Measurements from ENCODE around the gene TMC3. TPM values are rescaled to one million over a fixed set of nuclear protein-coding genes. Genes with fewer than 3 reads are reported as not detected.

Gene TMC3
- polyA plus RNA-seq, 1 donor (not counting 4 experiments of a cell fraction or from before 2014, with no cell fraction given): not detected

DNA sequence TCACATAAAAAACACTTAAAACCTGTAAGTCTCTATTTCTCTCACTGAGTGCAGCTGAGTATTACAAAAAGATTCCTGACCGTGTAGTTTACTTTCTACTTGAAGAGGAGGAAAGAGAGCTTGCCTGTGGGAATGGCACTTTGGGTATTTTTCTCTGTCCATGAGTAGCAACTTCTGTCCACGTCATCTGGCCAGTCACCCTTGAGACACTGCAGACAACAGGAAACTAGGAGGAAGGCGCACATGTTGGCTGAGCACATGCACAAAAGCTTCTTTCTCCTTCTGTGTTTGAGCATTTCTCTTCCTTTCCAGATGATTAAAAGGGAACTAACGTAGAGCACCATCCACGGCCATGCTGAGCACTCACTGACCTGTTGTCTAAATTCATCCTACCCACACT lies 69.8 kb downstream of the TMC3 start:
- Histone ChIP-seq H3K9me3 (ENCODE audit: control insufficient read depth, low read depth, low read length) (no peaks in the 10 kb centered on the region), H3K36me3 (ENCODE audit: control insufficient read depth in 2 of 2, extremely low read depth in 1 of 2, insufficient read depth in 2 of 2, low read length in 2 of 2) (peaks cover 4 to 6% of the 10 kb centered on the region in 2 experiments), H3K9ac (ENCODE audit: control insufficient read depth, extremely low read depth, insufficient read depth, low read length) (no peak overlapping the region), H3K79me2 (ENCODE audit: control insufficient read depth, insufficient read depth, low read length) (no peaks in the 10 kb centered on the region), H4K20me1 (ENCODE audit: control insufficient read depth, extremely low read depth, insufficient read depth, low read length) (no peaks in the 10 kb centered on the region), H3K4me2 (ENCODE audit: control insufficient read depth, extremely low read depth, insufficient read depth, low read depth, low read length) (peak overlapping the region; percentile 22), H3K27me3 (ENCODE audit: control insufficient read depth, extremely low read depth, insufficient read depth, low read length) (no peaks in the 10 kb centered on the region), H3K9me1 (ENCODE audit: control insufficient read depth, extremely low read depth, insufficient read depth, low read length) (no peaks in the 10 kb centered on the region), H3K27ac (ENCODE audit: control insufficient read depth, insufficient read depth, low read length) (no peak overlapping the region), H2AFZ (ENCODE audit: control insufficient read depth, low read length) (no peak overlapping the region), H3K4me3 (ENCODE audit: control insufficient read depth in 2 of 3, extremely low read depth in 1 of 3, insufficient read depth in 2 of 3, low read depth in 1 of 3, low read length in 3 of 3) (no peak overlapping the region), H3K4me1 (ENCODE audit: control insufficient read depth, extremely low read depth, insufficient read depth, low read length) (peaks cover 15% of the 10 kb centered on the region)
- FAIRE-seq (no peak), DNase-seq (ENCODE audit: low read depth, low spot score) (no peak)
- TF ChIP-seq, protein P1, sequence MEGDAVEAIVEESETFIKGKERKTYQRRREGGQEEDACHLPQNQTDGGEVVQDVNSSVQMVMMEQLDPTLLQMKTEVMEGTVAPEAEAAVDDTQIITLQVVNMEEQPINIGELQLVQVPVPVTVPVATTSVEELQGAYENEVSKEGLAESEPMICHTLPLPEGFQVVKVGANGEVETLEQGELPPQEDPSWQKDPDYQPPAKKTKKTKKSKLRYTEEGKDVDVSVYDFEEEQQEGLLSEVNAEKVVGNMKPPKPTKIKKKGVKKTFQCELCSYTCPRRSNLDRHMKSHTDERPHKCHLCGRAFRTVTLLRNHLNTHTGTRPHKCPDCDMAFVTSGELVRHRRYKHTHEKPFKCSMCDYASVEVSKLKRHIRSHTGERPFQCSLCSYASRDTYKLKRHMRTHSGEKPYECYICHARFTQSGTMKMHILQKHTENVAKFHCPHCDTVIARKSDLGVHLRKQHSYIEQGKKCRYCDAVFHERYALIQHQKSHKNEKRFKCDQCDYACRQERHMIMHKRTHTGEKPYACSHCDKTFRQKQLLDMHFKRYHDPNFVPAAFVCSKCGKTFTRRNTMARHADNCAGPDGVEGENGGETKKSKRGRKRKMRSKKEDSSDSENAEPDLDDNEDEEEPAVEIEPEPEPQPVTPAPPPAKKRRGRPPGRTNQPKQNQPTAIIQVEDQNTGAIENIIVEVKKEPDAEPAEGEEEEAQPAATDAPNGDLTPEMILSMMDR (optimal IDR thresholded peaks at IDR 0.05 in 1 of 3, IDR thresholded peaks at IDR 0.05 in 1 of 3, conservative IDR thresholded peaks at IDR 0.05 in 1 of 3; ENCODE audit: extremely low read depth in 1 of 3, insufficient read depth in 2 of 3, low read length in 3 of 3): no peak
- no peak for TF ChIP-seq EZH2 (IDR thresholded peaks at IDR 0.05; ENCODE audit: low read length)
- dilution Hi-C loops (cut with MboI; ENCODE audit: extremely low pct_ligation_motif_present, low sequenced_read_pairs): no loop called here

DNA sequence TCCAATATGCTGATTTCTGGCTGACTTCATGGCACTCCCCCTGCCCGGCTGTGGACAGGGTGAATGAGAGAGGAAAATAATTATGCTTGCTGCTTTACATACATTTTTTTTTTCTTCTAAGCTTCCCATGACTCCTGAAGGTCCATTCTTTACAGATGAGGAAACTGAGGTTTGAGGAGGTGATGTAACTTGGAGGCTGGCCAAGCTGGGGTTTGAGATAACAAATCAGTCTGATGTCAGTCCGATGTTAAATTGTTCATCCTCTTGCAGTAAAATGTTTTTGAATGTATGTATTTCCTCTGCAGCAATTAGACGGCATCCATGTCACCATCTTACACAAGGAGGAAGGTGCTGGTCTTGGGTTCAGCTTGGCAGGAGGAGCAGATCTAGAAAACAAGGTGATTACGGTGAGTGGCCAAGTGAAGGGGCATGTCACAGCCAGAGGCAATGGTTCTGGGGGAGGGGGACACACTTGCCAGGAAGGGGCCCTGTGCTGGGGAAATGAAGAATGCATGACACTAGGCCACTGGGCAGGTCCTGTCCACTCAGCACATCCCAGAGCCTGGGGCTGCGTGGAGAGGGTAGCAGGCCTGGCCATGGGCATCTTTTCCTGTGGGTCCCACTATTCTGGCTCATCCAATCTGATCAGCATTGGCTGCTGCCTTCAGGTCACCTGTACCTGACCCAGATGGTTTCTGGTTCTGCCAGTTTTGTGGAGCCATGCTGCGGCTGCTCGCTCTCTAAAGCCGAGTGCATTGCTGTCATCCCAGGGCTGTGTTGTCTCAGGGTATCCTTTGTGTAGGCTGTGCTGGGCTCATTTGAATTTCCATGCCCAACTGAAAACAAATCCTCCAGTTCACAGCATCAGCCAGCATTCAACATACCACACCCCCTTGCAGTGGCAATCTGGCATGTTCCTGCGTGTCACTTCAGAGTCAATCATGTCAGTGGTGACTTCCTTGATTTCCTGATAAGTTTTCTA lies 70.5 kb downstream of the TMC3 start:
- no peak overlapping the region for H3K4me3 ChIP-seq (ENCODE audit: control insufficient read depth in 2 of 3, extremely low read depth in 1 of 3, insufficient read depth in 2 of 3, low read depth in 1 of 3, low read length in 3 of 3)
- H3K9me1 ChIP-seq (ENCODE audit: control insufficient read depth, extremely low read depth, insufficient read depth, low read length): no peaks in the 10 kb centered on the region
- peak overlapping the region; percentile 22 for H3K4me2 ChIP-seq (ENCODE audit: control insufficient read depth, extremely low read depth, insufficient read depth, low read depth, low read length)
- no peaks in the 10 kb centered on the region for H3K27me3 ChIP-seq (ENCODE audit: control insufficient read depth, extremely low read depth, insufficient read depth, low read length)
- H3K36me3 ChIP-seq (ENCODE audit: control insufficient read depth in 2 of 2, extremely low read depth in 1 of 2, insufficient read depth in 2 of 2, low read length in 2 of 2): peaks cover 2 to 4% of the 10 kb centered on the region in 2 experiments
- TF ChIP-seq, protein P1 (optimal IDR thresholded peaks at IDR 0.05 in 1 of 3, IDR thresholded peaks at IDR 0.05 in 1 of 3, conservative IDR thresholded peaks at IDR 0.05 in 1 of 3; ENCODE audit: extremely low read depth in 1 of 3, insufficient read depth in 2 of 3, low read length in 3 of 3): no peak
- TF ChIP-seq EZH2 (IDR thresholded peaks at IDR 0.05; ENCODE audit: low read length): no peak
- peak; percentile 76 for FAIRE-seq
- H3K79me2 ChIP-seq (ENCODE audit: control insufficient read depth, insufficient read depth, low read length): no peaks in the 10 kb centered on the region
- dilution Hi-C loops (cut with MboI; ENCODE audit: extremely low pct_ligation_motif_present, low sequenced_read_pairs): no loop called here
- no peak overlapping the region for H3K27ac ChIP-seq (ENCODE audit: control insufficient read depth, insufficient read depth, low read length)
- no peak for DNase-seq (ENCODE audit: low read depth, low spot score)
- H3K9me3 ChIP-seq (ENCODE audit: control insufficient read depth, low read depth, low read length): no peaks in the 10 kb centered on the region
- peaks cover 15% of the 10 kb centered on the region for H3K4me1 ChIP-seq (ENCODE audit: control insufficient read depth, extremely low read depth, insufficient read depth, low read length)
- H3K9ac ChIP-seq (ENCODE audit: control insufficient read depth, extremely low read depth, insufficient read depth, low read length): no peak overlapping the region
- H2AFZ ChIP-seq (ENCODE audit: control insufficient read depth, low read length): no peak overlapping the region
- no peaks in the 10 kb centered on the region for H4K20me1 ChIP-seq (ENCODE audit: control insufficient read depth, extremely low read depth, insufficient read depth, low read length)

All from keratinocyte (primary cell).